Measurements from ENCODE around the gene TMEM63A. TPM values are rescaled to one million over a fixed set of nuclear protein-coding genes. Genes with fewer than 3 reads are reported as not detected.
A peak's percentile ranks its signal among the peaks of the same experiment; 100 is the strongest.

The TMEM63A gene
- total and polyA plus RNA-seq, 2 of the 13 experiments (the other 11 are each of a cell fraction or from before 2014, with no cell fraction given), result 23.9 to 53.3 TPM

DNA sequence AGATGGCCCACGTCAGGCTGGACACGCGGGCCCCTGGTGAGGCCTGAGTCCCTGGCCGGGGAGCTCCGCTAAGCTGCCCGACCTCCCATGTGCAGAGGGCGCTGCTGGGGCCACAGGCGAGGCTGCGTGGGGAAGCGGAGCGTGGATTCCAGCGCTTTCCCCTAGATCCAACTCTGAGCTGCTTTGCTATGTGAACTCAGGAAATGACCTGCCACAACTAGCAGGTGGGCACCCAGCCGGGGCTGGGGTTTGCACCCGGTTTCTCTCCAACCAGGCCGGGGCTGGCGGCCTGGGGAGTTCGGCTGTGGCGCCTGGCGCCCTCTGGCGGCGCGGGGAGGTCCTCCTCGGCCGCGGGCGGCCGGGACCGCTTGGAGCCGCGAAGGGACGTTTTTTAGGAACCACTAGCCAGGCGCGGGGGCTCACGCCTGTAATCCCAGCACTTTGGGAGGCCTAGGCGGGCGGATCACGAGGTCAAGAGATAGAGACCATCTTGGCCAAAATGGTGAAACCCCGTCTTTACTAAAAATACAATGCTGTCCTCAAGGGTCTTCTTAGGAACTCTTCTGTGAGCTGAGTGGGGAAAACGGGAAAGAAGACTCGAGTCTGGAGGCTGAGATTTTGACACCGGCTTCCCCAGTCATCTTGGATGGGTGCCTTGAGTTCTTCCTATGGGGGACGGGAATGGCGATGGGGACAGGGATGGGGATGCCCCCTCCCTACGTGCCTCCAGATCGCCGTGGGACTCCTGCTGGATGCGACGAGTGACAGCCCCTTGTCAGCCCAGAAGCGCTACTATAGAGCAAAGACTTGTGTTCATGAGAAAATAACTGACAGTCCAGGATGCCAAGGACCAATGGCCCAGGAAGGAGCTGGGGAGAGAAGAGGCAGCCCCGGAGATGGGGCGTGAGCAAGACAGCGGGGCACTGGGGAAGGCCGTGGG is 29.3 kb upstream of the TMEM63A start (continued):
- TF ChIP-seq ARID4A (CRISPR knock-in tag; IDR thresholded peaks at IDR 0.05; ENCODE audit: borderline replicate concordance) (no peak; the same call in 1 of the 2 replicates), HES4 (CRISPR knock-in tag; IDR thresholded peaks at IDR 0.05; ENCODE audit: borderline replicate concordance) (no peak), ZFX (CRISPR knock-in tag; IDR thresholded peaks at IDR 0.05; ENCODE audit: low read depth) (peak; percentile 62), ZNF569 (CRISPR knock-in tag; IDR thresholded peaks at IDR 0.05; ENCODE audit: borderline replicate concordance) (no peak), MYC (CRISPR knock-in tag; IDR thresholded peaks at IDR 0.05; ENCODE audit: borderline replicate concordance) (peak; percentile 49; the same call in 1 of the 2 replicates), PAX8 (CRISPR knock-in tag; IDR thresholded peaks at IDR 0.05; ENCODE audit: borderline replicate concordance) (no peak), ZBTB44 (CRISPR knock-in tag; IDR thresholded peaks at IDR 0.05) (no peak), SMARCC2 (IDR thresholded peaks at IDR 0.05) (no peak), CREBL2 (CRISPR knock-in tag; IDR thresholded peaks at IDR 0.05; ENCODE audit: borderline replicate concordance) (no peak), ARNTL (CRISPR knock-in tag; IDR thresholded peaks at IDR 0.05) (no peak), PAXIP1 (CRISPR knock-in tag; conservative IDR thresholded peaks at IDR 0.05) (no peak), NONO (IDR thresholded peaks at IDR 0.05) (no peak), NONO (CRISPR knock-in tag; conservative IDR thresholded peaks at IDR 0.05) (no peak), U2AF2 (IDR thresholded peaks at IDR 0.05; ENCODE audit: low read depth, low read length) (no peak)

All from HepG2 (cell line).